HG03039 (cell line): ENCODE results near the gene KNTC1.
"Not testable (repeated sequence)": the region's sequence is repeated elsewhere in the genome, so short reads cannot be mapped to it uniquely, and the experiment has no call there.

ENCODE experiments used
- ATAC-seq: cut with Tn5 transposase; IDR thresholded peaks from one replicate; pipeline ENCODE4 v1.9.1; 2021; ENCODE audit warnings: mild to moderate bottlenecking, moderate library complexity; ENCODE audit not compliant: unreplicated experiment

KNTC1 gene

GRCh38 chr12:122614839-122615238, 87.8 kb downstream of the KNTC1 start:
- ATAC-seq: no peak

GRCh38 chr12:122615780-122616179, 88.7 kb downstream of the KNTC1 start:
- ATAC-seq: no peak

DNA sequence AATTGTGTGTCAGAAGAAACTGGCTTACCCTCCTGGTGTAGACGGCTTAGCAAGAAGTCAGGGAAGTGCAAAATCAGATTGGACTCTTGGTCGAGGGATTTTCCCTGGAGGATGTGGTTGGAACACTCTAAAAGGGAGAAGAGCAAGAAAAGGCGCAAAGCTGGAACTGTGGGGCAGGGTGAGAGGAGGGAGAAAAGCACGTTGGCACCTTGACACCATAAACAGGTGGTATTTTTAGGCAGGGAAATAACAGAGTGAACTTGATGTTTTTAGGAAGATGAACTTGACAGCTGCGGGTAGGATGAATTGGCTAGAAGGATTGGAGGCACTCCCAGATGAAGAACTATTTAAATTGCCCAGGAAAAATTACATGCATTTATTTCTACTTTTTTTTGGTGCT, 108.4 kb downstream of the KNTC1 start:
- ATAC-seq: no peak

GRCh38 chr12:122643207-122643805, 116.3 kb downstream of the KNTC1 start:
- no peak for ATAC-seq

GRCh38 chr12:122646517-122647217, 119.6 kb downstream of the KNTC1 start:
- ATAC-seq: peak; percentile 78

DNA sequence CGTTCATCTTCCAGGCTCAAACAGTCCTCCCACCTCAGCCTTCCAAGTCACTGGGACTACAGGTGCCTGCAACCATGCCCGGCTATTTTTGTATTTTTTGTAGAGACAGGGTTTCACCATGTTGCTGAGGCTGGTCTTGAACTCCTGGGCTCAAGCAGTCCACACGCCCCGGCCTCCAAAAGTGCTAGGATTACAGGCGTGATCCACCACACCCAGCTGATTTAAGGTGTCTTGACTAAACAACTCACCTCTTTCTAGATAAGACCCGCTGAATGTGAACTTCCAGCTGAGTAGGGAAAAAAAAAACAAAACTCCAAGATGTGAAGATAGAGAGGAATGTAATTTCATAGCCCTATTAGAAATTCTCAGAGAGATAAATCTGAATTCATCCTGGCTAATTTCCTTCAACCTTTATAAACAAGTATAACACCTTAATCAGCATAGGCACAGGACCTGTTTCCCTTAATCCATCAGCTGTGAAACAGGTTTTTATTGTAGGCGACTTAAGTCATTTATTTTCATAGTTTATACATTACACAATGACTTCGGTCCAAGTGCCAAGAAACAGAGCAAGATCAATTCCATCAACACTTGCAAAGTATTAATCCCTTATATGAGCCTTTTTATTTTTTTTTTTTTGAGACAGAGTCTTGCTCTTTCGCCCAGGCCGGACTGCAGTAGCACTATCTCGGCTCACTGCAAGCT, 124.6 kb downstream of the KNTC1 start:
- ATAC-seq: no peak

DNA sequence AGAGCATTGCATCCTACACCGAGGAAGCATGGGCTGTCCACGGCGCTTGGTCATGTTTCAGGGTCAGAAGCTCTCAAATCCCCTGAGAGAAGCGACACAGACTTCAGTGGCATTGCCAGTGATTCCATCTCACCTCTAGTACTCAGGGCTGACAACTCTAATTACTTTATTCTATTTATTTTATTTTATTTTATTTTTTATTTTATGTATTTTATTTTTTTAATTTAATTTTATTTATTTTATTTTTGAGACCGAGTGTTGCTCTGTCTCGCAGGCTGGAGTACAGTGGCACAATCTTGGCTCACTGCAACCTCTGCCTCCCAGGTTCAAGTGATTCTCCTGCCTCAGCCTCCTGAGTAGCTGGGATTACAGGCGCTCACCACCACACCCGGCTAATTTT, 126.2 kb downstream of the KNTC1 start:
- ATAC-seq: not testable (repeated sequence)

DNA sequence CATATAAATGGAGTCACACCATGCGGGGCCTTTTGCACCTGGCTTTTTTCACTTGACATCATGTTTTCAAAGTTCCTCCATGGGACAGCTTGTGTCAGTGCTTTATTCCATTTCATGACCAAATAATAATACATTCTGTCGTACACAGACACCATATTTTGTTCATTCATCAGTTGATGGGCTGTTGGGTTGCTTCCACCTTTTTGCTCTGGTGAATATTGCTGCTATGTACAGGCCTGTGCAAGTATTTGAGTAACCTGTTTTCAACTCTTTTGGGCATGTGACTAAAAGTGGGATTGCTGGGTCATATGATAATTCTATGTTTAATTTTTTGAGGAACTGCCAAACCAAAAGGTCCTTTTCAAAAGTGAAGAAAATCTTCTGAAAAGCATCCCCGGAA, 129.2 kb downstream of the KNTC1 start:
- no peak for ATAC-seq

- no peak for ATAC-seq
Observed at GRCh38 chr12:122659579-122659978, 132.5 kb downstream of the KNTC1 start.

GRCh38 chr12:122661246-122661645, 134.2 kb downstream of the KNTC1 start:
- no peak for ATAC-seq

DNA sequence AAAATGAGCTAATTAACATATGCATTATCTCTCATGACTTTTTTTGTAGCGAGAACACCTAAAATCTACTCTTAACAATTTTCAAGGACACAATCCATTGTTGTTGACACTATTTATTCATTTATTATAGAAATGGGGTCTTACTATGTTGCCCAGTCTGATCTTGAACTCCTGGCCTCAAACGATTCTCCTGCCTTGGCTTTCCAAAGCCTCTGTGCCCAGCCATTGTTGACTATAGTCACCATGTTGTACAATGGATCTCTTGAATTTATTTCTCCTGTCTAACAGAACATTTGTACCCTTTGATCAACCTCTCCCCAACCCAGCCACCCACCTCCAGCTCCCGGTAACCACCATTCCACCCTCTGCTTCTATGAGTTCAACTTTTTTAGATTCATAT, 134.9 kb downstream of the KNTC1 start:
- ATAC-seq: no peak

DNA sequence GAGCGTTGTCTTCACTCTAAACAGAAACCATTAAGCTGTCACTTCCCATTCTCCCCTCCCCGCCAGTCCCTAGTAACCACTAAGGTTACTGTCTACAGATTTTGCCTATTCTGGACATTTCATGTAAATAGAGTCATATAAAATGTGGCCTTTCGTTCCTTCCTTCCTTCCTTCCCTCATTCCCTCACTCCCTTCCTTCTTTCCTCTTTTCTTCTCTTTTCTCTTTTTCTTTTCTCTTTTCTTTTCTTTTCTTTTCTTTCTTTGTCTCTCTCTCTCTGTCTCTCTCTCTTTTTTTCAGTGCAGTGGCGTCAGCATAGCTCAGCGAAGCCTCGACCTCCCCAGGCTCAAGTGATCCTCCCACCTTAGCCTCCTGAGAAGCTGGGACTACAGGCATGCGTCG, 138.3 kb downstream of the KNTC1 start:
- no peak for ATAC-seq

- no peak for ATAC-seq
Observed at GRCh38 chr12:122665759-122666158, 138.7 kb downstream of the KNTC1 start.

GRCh38 chr12:122668268-122668667, 141.2 kb downstream of the KNTC1 start:
- ATAC-seq: no peak

- no peak for ATAC-seq
Observed at GRCh38 chr12:122669397-122670070, 142.5 kb downstream of the KNTC1 start.

GRCh38 chr12:122672515-122672914, 145.5 kb downstream of the KNTC1 start:
- ATAC-seq: no peak
